Measurements from ENCODE around the gene SEMA5A. TPM values are rescaled to one million over a fixed set of nuclear protein-coding genes. Genes with fewer than 3 reads are reported as not detected.

Gene SEMA5A
- total and polyA plus RNA-seq, 2 donors (not counting 1 experiment from before 2014, with no cell fraction given) = not detected

DNA sequence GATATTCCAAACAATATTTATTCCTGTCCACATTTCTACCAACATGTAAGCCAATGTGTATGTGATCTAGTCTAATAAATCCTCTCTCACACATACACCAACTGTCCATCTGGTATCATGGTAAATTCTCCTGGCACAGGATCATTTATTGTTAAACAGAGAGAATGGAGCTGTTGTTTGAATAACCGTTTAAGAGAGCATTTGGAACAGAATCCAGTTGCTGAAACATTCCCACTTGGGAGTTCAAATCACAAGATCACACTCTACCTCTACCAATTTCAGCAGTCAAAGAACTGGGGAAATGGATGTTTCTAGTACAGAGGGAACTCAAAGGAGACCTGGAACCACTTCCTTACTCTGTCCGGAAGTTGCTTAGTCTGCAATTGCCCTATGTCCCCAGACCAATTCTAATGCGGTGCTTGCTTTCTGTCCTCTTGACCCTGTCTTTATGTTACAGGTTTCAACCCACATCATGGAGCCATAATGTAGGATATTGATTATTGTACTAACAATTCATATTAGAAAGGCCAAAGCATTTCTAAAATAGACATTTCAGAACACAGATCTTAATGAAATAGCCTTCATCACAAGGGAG, 488.4 kb downstream of the SEMA5A start:
- H4K20me1 ChIP-seq (ENCODE audit: control insufficient read depth, insufficient read depth, low read length, poor library complexity, severe bottlenecking) = no peaks in the 10 kb centered on the region
- 100% methylated on average over 1 of the region's 3 CpGs for WGBS (ENCODE audit: insufficient coverage)
- Mint-ChIP-seq H3K27ac (no peak overlapping the region), H3K4me1 (no peaks in the 10 kb centered on the region), H3K27me3 (no peaks in the 10 kb centered on the region), H3K9me3 (ENCODE audit: insufficient read depth) (no peaks in the 10 kb centered on the region), H3K4me3 (no peak overlapping the region)
- H3K9me3 ChIP-seq (ENCODE audit: control extremely low read depth in 1 of 3, control insufficient read depth in 2 of 3, insufficient read depth in 1 of 3, low read length in 2 of 3) = peaks cover 0 to 2% (median 0%) of the 10 kb centered on the region in 3 donors
- no peaks in the 10 kb centered on the region for H3K79me2 ChIP-seq (ENCODE audit: control insufficient read depth, insufficient read depth, low read length)
- CTCF ChIA-PET = no interaction called here
- H3K4me1 ChIP-seq (ENCODE audit: control insufficient read depth in 2 of 2, insufficient read depth in 2 of 2, low read length in 2 of 2) = no peaks in the 10 kb centered on the region
- DNase-seq (no peak), ATAC-seq (ENCODE audit: low read depth) (no peak)
- H3K4me3 ChIP-seq (ENCODE audit: control extremely low read depth in 1 of 5, extremely low read depth in 1 of 5, insufficient read depth in 1 of 5, low read depth in 2 of 5, low read length in 4 of 5) = no peak overlapping the region
- H3K9ac ChIP-seq (ENCODE audit: low read length) = no peak overlapping the region
- H3K27me3 ChIP-seq (replicated peaks in 1 of 4; ENCODE audit: control extremely low read depth in 1 of 4, control insufficient read depth in 3 of 4, insufficient read depth in 4 of 4, low read length in 3 of 4) = no peaks in the 10 kb centered on the region
- H3K27ac ChIP-seq (ENCODE audit: low read length in 2 of 2) = no peak overlapping the region
- TF ChIP-seq EZH2 (IDR thresholded peaks at IDR 0.05; ENCODE audit: borderline replicate concordance, insufficient read depth, low read depth, low read length, poor library complexity, severe bottlenecking) = no peak
- TF ChIP-seq, protein P1, sequence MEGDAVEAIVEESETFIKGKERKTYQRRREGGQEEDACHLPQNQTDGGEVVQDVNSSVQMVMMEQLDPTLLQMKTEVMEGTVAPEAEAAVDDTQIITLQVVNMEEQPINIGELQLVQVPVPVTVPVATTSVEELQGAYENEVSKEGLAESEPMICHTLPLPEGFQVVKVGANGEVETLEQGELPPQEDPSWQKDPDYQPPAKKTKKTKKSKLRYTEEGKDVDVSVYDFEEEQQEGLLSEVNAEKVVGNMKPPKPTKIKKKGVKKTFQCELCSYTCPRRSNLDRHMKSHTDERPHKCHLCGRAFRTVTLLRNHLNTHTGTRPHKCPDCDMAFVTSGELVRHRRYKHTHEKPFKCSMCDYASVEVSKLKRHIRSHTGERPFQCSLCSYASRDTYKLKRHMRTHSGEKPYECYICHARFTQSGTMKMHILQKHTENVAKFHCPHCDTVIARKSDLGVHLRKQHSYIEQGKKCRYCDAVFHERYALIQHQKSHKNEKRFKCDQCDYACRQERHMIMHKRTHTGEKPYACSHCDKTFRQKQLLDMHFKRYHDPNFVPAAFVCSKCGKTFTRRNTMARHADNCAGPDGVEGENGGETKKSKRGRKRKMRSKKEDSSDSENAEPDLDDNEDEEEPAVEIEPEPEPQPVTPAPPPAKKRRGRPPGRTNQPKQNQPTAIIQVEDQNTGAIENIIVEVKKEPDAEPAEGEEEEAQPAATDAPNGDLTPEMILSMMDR (IDR thresholded peaks at IDR 0.05) = no peak
- H3K4me2 ChIP-seq (replicated peaks; ENCODE audit: low read depth, low read length, poor library complexity, severe bottlenecking) = no peak overlapping the region
- H3K36me3 ChIP-seq (replicated peaks in 1 of 2; ENCODE audit: control extremely low read depth in 1 of 2, control insufficient read depth in 1 of 2, extremely low read depth in 1 of 2, insufficient read depth in 2 of 2, low read length in 1 of 2) = no peaks in the 10 kb centered on the region
- no peak overlapping the region for H2AFZ ChIP-seq (ENCODE audit: insufficient read depth, low read depth, low read length, poor library complexity, severe bottlenecking)
- POLR2A ChIA-PET = no interaction called here
- intact Hi-C loops (cut with micrococcal nuclease) = no loop called here

DNA sequence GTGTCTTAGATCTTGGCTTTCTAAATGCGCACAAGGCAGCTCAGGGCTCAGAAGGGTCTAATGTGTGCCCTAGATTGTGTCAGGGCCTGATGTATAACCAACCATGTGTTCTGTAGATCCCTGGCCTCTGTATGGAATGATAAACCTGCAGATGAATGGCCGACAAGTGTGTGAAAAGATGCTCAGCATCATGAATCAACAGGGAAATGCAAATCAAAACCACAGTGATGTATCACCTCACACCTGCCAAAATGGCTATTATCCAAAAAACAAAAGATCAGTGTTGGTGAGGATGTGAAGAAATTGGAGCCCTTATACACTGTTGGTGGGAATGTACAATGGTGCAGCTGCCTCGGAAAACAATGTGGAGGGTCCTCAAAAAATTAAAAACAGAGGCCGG, 489.8 kb downstream of the SEMA5A start:
- POLR2A ChIA-PET = no interaction called here
- Histone ChIP-seq H3K4me2 (replicated peaks; ENCODE audit: low read depth, low read length, poor library complexity, severe bottlenecking) (no peak overlapping the region), H4K20me1 (ENCODE audit: control insufficient read depth, insufficient read depth, low read length, poor library complexity, severe bottlenecking) (no peaks in the 10 kb centered on the region), H3K4me3 (ENCODE audit: control extremely low read depth in 1 of 5, extremely low read depth in 1 of 5, insufficient read depth in 1 of 5, low read depth in 2 of 5, low read length in 4 of 5) (no peak overlapping the region), H3K4me1 (ENCODE audit: control insufficient read depth in 2 of 2, insufficient read depth in 2 of 2, low read length in 2 of 2) (no peaks in the 10 kb centered on the region), H3K79me2 (ENCODE audit: control insufficient read depth, insufficient read depth, low read length) (no peaks in the 10 kb centered on the region), H2AFZ (ENCODE audit: insufficient read depth, low read depth, low read length, poor library complexity, severe bottlenecking) (no peak overlapping the region), H3K27ac (ENCODE audit: low read length in 2 of 2) (no peak overlapping the region), H3K27me3 (replicated peaks in 1 of 4; ENCODE audit: control extremely low read depth in 1 of 4, control insufficient read depth in 3 of 4, insufficient read depth in 4 of 4, low read length in 3 of 4) (no peaks in the 10 kb centered on the region), H3K9ac (ENCODE audit: low read length) (no peak overlapping the region), H3K36me3 (replicated peaks in 1 of 2; ENCODE audit: control extremely low read depth in 1 of 2, control insufficient read depth in 1 of 2, extremely low read depth in 1 of 2, insufficient read depth in 2 of 2, low read length in 1 of 2) (no peaks in the 10 kb centered on the region), H3K9me3 (ENCODE audit: control extremely low read depth in 1 of 3, control insufficient read depth in 2 of 3, insufficient read depth in 1 of 3, low read length in 2 of 3) (peaks cover 0 to 2% (median 0%) of the 10 kb centered on the region in 3 donors)
- Mint-ChIP-seq H3K9me3 (ENCODE audit: insufficient read depth) (no peaks in the 10 kb centered on the region), H3K4me3 (no peak overlapping the region), H3K27me3 (no peaks in the 10 kb centered on the region), H3K27ac (no peak overlapping the region), H3K4me1 (no peaks in the 10 kb centered on the region)
- WGBS (ENCODE audit: insufficient coverage) = 87% methylated on average over 3 of the region's 4 CpGs
- CTCF ChIA-PET = no interaction called here
- DNase-seq = no peak
- intact Hi-C loops (cut with micrococcal nuclease) = no loop called here
- no peak for TF ChIP-seq EZH2 (IDR thresholded peaks at IDR 0.05; ENCODE audit: borderline replicate concordance, insufficient read depth, low read depth, low read length, poor library complexity, severe bottlenecking)
- TF ChIP-seq, protein P1 (IDR thresholded peaks at IDR 0.05) = no peak
- ATAC-seq (ENCODE audit: low read depth) = no peak

Data from B cell (primary cell).